Heart right ventricle (tissue), 16 donors: ENCODE measurements around the gene IQGAP1. TPM values are rescaled to one million over a fixed set of nuclear protein-coding genes. Genes with fewer than 3 reads are reported as not detected.

Experiments
- ATAC-seq, 8 donors: fragments of 200-7000 bp; cut with Tn5 transposase; one replicate each; pipeline ENCODE4 v1.9.1; 2020; ENCODE audit warnings: mild to moderate bottlenecking in 8 of 8, moderate library complexity in 8 of 8, moderate number of reproducible peaks in 1 of 8
- DNase-seq, 2 donors: peaks; one replicate each; pipeline ENCODE4 v3.0.0-alpha.2; 2020
- H3K27ac ChIP-seq, 10 donors: fragments of 200-600 bp; sonication (generic) in 2 of 10; one replicate each; pipeline versions ENCODE4 v1.5.0 to v1.8.0; 2020 to 2022; ENCODE audit warnings: mild to moderate bottlenecking in 3 of 10
- H3K27me3 ChIP-seq, 7 donors: fragments of 200-600 bp; one replicate each; pipeline ENCODE4 v1.8.0; 2021 to 2022; ENCODE audit warnings: mild to moderate bottlenecking in 2 of 7
- H3K36me3 ChIP-seq, 9 donors: fragments of 200-600 bp; sonication (generic) in 1 of 9; one replicate each; pipeline versions ENCODE4 v1.5.0 to v1.8.0; 2020 to 2022; ENCODE audit warnings: mild to moderate bottlenecking in 2 of 9
- H3K4me1 ChIP-seq, 9 donors: fragments of 200-600 bp; sonication (generic) in 1 of 9; one replicate each; pipeline versions ENCODE4 v1.5.0 to v1.8.0; 2020 to 2022; ENCODE audit warnings: mild to moderate bottlenecking in 4 of 9
- H3K4me3 ChIP-seq, 10 donors: fragments of 200-600 bp; sonication (generic) in 2 of 10; one replicate each; pipeline versions ENCODE4 v1.5.0 to v1.8.0; 2020 to 2022; ENCODE audit warnings: mild to moderate bottlenecking in 7 of 10, moderate library complexity in 2 of 10
- H3K9me3 ChIP-seq, 11 donors: fragments of 200-600 bp in 10 of 11; sonication (generic) in 2 of 11; one replicate each; pipeline versions ENCODE4 v1.5.0 to v1.8.0; 2013 to 2022; ENCODE audit warnings: mild to moderate bottlenecking in 2 of 11, control low read depth in 1 of 11, moderate library complexity in 1 of 11
- CTCF ChIP-seq, 9 donors: fragments of 200-600 bp; sonication (generic) in 2 of 9; IDR thresholded peaks; one replicate each; pipeline versions ENCODE4 v1.5.0 to v1.8.0; 2021 to 2022; ENCODE audit warnings: antibody characterized with exemption in 9 of 9, mild to moderate bottlenecking in 5 of 9, moderate library complexity in 1 of 9
- WGBS, 2 donors: extraction: QIAGEN DNeasy Blood & Tissue Kit; methylation state at CpG; one replicate each; pipeline ENCODE4 v1.1.7; 2013; ENCODE audit warnings: inconsistent platforms in 1 of 2; 5-methylcytosine and 5-hydroxymethylcytosine counted together
- intact Hi-C, 10 donors: fragments of 100-400 bp; cut with DNase I; formaldehyde crosslinking; loops; one replicate each; pipeline versions ENCODE4 v1.11.1 to v1.14.2; 2022
- polyA plus RNA-seq, 2 donors: library from polyadenylated mRNA; stranded (reverse); fragments of 200-250 nt; gene quantifications; one replicate each; pipeline ENCODE4 v1.2.3, GENCODE V29; 2013
- total RNA-seq, 10 donors: library from RNA; stranded (reverse); fragmentation: NEBNext Ultra II Directional in 3 of 10; extraction: Animal tissue kit (Norgen Biotek cat#: 25700) in 3 of 10; gene quantifications; one replicate each; pipeline versions ENCODE4 v1.2.1 to v1.2.4, GENCODE V29; 2021 to 2023
- donor health status: Arrhythmogenic right ventricular cardiomyopathy.
- donor health status: ischemic (EF 13 %, LVEDD 7.1; RV severe dilation, severe dysfunction).
- donor health status: healthy with polysubstance abuse.
- donor health status: DM: no; HTN: yes; CAD: no.
- donor health status: DM: no; HTN: no; CAD: no.
- donor health status: ischemic (EF 25% LVEDD 6.9; RV normal size, moderate dysfunction).
- donor health status: ischemic (EF 25% LVEDD 5.7; RV mildly dilated, moderate dysfunction).
- donor health status: healthy.
- donor health status: DM: yes; HTN: yes; CAD: no.
- donor health status: Ischemic cardiomyopathy.
- donor health status: ischemic (EF 35%, LVEDD 5.7; RV mildly dilated, moderate dysfunction).
- donor health status: nonischemic (EF 11% LVEDD 7.7; RV severe dilation, severe dysfunction).
- donor health status: DM: yes; HTN: yes; CAD: no.
- donor health status: PGD.
- donor health status: ischemic (EF 29% LVEDD 5.4; RV normal size, mild dysfunction).
- donor health status: nonischemic (EF 23%, LVEDD 6.1; RV moderate dilation, normal function).

Gene IQGAP1
- total and polyA plus RNA-seq, 12 donors: 28.6 to 81.7 (median 35.0) TPM

- WGBS, 2 donors: 88 to 93% methylated on average over 9 of the region's 9 CpGs
- Histone ChIP-seq H3K27ac (no peak overlapping the region), H3K9me3 (no peaks in the 10 kb centered on the region), H3K4me3 (no peak overlapping the region), H3K4me1 (peaks cover 0 to 24% (median 9%) of the 10 kb centered on the region in 9 donors), H3K36me3 (peaks cover 0 to 2% (median 0%) of the 10 kb centered on the region in 9 donors), H3K27me3 (no peaks in the 10 kb centered on the region)
- no peak for TF ChIP-seq CTCF (IDR thresholded peaks at IDR 0.05)
- intact Hi-C loops: no loop called here
- DNase-seq (no peak), ATAC-seq (no peak)
These were observed 38.2 kb upstream of the IQGAP1 start for GRCh38 chr15:90349821-90350220.

GRCh38 chr15:90351479-90352106 is 36.4 kb upstream of the IQGAP1 start:
- H3K4me1 ChIP-seq: peaks cover 0 to 13% (median 9%) of the 10 kb centered on the region in 9 donors
- peak overlapping the region in 1 of 10 donors; percentile 91 for H3K27ac ChIP-seq
- no peak for TF ChIP-seq CTCF (IDR thresholded peaks at IDR 0.05)
- no peaks in the 10 kb centered on the region for H3K27me3 ChIP-seq
- WGBS, 2 donors: 23 to 26% methylated on average over 25 of the region's 25 CpGs
- peak; percentile 3 to 53 (median 17) for ATAC-seq
- peak overlapping the region in 9 of 10 donors; percentile 72 to 97 (median 86) for H3K4me3 ChIP-seq
- intact Hi-C loops: no loop called here
- no peak for DNase-seq
- peaks cover 0 to 13% (median 0%) of the 10 kb centered on the region in 9 donors for H3K36me3 ChIP-seq
- H3K9me3 ChIP-seq: no peaks in the 10 kb centered on the region

- TF ChIP-seq CTCF (IDR thresholded peaks at IDR 0.05): no peak
- ATAC-seq (peak; percentile 98 to 100 (median 99)), DNase-seq (peak; percentile 87 to 96)
- Histone ChIP-seq H3K36me3 (peaks cover 0 to 19% (median 0%) of the 10 kb centered on the region in 9 donors), H3K27ac (peak within 1 kb of the TSS in 9 of 10 donors; percentile 67 to 91 (median 80)), H3K4me1 (peaks cover 0 to 13% (median 9%) of the 10 kb centered on the region in 9 donors), H3K9me3 (no peaks in the 10 kb centered on the region), H3K27me3 (no peaks in the 10 kb centered on the region), H3K4me3 (peak within 1 kb of the TSS; percentile 72 to 97 (median 85))
- intact Hi-C loops: no loop called here
- whole genome bisulfite sequencing, 2 donors: 2% methylated on average over 53 of the region's 53 CpGs
These were observed 35.7 kb upstream of the IQGAP1 start, which contains the start of gene ZNF774 for GRCh38 chr15:90352107-90352893. Gene ZNF774, plus strand, starts transcription at chr15:90352284. Its CDS starts 2,377 bp downstream, at chr15:90354661.

- no peaks in the 10 kb centered on the region for H3K27me3 ChIP-seq
- DNase-seq (no peak), ATAC-seq (no peak)
- H3K27ac ChIP-seq: no peak overlapping the region
- no peaks in the 10 kb centered on the region for H3K9me3 ChIP-seq
- WGBS, 2 donors: 97 to 100% methylated on average over 2 of the region's 2 CpGs
- H3K4me1 ChIP-seq: peaks cover 0 to 13% (median 9%) of the 10 kb centered on the region in 9 donors
- H3K4me3 ChIP-seq: no peak overlapping the region
- H3K36me3 ChIP-seq: peaks cover 0 to 38% (median 0%) of the 10 kb centered on the region in 9 donors
- intact Hi-C loops: no loop called here
- no peak for TF ChIP-seq CTCF (IDR thresholded peaks at IDR 0.05)
These were observed 33.1 kb upstream of the IQGAP1 start for GRCh38 chr15:90354986-90355385.
